Measurements from ENCODE around the gene OR10A6. TPM values are rescaled to one million over a fixed set of nuclear protein-coding genes. Genes with fewer than 3 reads are reported as not detected.

The OR10A6 gene
- polyA plus RNA-seq, 1 donor from 2014 or later, result not detected

Other genes starting within 250 kb of the OR10A6 start
- gene OVCH2, start 224.8 kb downstream of the OR10A6 start, polyA plus RNA-seq, result not detected
- not detected for gene OR5P2, start 134.3 kb downstream of the OR10A6 start, polyA plus RNA-seq
- gene OR5P3, start 100.4 kb downstream of the OR10A6 start, polyA plus RNA-seq, result not detected
- not detected for gene OR10A3, start 10.4 kb upstream of the OR10A6 start, polyA plus RNA-seq
- not detected for gene NLRP10, start 34.2 kb upstream of the OR10A6 start, polyA plus RNA-seq
- gene EIF3F, start 56.1 kb upstream of the OR10A6 start, polyA plus RNA-seq, result 431 TPM
- gene TUB, start 149.9 kb upstream of the OR10A6 start, polyA plus RNA-seq, result not detected
- 5.5 TPM for gene RIC3, start 237.8 kb upstream of the OR10A6 start, polyA plus RNA-seq